GM08714 (cell line): ENCODE data around the gene COL7A1.

Source experiments
- H3K4me3 ChIP-seq: fragments of 200-500 bp; sonication (Bioruptor generic); 2 replicates; pipeline ENCODE4 v1.5.1; 2014; ENCODE audit warnings: mild to moderate bottlenecking, low read length, inconsistent platforms
- ZNF274 ChIP-seq: IDR thresholded peaks from 2 replicates; pipeline ENCODE4 v1.6.1; 2012; ENCODE audit warnings: mild to moderate bottlenecking, low read depth, low read length

COL7A1 gene

DNA sequence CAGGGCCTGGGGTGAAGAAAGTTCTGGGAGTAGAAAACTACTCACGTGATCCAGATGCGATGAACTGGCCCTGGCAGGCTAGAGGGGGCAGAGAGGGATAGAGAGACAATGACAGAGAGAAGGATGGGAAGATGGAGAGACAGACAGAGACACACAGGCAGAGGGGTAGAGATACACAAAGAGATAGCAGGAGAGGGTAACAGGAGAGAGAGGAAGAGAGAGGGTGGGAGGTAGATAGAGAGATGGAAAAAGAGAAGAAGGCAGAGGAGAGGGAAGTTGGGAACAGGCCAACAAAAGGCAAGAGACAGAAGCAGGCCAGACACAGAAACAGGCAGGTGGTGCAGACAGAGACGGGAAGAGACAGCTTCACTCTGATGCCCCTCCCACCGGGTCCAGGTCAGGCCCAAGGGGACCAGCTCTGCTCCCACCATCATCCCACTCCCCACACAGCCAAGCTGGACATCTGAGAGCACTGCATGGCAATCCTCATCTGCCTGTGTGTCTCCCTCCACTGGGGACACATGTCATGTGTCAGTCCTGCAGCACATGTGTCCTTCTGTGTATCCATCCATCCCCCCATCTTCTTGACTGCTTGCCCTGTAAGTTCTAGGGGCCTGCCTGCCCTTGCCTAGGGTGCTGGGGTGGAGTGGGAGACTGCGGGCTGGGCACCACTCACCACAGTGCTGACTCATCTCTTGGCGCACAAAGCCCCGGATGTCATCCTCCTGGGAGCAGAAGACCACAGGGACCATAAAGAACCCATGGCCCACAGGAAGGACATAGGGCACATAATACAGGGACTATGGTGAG is 29.3 kb downstream of the COL7A1 start:
- H3K4me3 ChIP-seq: no peak overlapping the region
- TF ChIP-seq ZNF274: no peak

GRCh38 chr3:48565186-48565585 is 29.9 kb downstream of the COL7A1 start:
- no peak overlapping the region for H3K4me3 ChIP-seq
- no peak for TF ChIP-seq ZNF274

- H3K4me3 ChIP-seq: no peak overlapping the region
- no peak for TF ChIP-seq ZNF274
These were observed 30.5 kb downstream of the COL7A1 start for GRCh38 chr3:48564667-48565066.

DNA sequence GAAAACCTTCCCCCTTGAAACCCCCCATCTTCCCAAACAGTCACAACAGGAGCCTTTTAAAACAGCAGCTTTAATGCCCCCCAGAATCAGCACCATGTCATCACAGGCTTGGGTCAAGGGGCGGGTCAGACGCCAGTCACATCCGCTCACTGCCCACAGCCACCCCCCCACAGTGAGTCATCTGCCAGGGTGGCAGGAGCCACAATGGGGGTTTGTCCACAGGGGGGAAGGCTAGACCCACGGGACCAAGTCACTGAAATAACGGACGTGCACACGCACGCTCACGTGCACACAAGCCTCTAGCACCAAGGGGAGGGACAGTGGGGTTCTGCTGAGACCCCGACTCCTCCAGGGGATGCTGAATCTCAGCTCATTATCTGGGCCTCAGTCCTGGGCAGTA is 31.1 kb downstream of the COL7A1 start:
- no peak for TF ChIP-seq ZNF274
- H3K4me3 ChIP-seq: no peak overlapping the region

DNA sequence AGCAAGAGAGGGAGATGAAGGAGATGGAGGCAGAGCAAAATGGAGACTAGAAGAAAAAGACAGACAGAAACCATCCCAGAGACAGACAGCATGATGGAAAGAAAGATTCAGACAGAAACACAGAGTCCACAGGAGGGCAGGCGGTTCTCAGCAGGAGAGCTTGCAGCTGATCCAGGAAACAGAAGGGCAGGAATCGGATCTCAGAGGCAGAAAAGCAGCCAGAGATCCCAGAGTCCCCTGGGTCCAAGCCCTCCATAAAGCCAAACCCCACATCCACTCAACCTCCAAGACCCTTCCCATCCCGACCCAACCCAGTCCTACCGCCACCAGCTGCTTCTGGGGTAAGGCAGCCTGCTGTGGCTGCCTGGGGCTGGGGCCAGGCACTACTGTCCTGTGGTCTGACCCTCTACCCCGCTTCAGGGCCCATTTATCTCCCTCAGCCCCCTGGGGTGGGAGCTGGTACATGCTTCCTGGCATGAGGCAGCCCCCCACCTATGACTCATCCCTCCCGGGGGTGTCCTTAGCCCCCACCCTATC is 31.7 kb downstream of the COL7A1 start, which contains the start of gene UCN2:
Gene UCN2 (minus strand): TSS at position 400 of the 537 bp plus-strand sequence. CDS start 657 bp downstream, outside the sequence.
- TF ChIP-seq ZNF274: no peak
- H3K4me3 ChIP-seq: no peak within 1 kb of the TSS

DNA sequence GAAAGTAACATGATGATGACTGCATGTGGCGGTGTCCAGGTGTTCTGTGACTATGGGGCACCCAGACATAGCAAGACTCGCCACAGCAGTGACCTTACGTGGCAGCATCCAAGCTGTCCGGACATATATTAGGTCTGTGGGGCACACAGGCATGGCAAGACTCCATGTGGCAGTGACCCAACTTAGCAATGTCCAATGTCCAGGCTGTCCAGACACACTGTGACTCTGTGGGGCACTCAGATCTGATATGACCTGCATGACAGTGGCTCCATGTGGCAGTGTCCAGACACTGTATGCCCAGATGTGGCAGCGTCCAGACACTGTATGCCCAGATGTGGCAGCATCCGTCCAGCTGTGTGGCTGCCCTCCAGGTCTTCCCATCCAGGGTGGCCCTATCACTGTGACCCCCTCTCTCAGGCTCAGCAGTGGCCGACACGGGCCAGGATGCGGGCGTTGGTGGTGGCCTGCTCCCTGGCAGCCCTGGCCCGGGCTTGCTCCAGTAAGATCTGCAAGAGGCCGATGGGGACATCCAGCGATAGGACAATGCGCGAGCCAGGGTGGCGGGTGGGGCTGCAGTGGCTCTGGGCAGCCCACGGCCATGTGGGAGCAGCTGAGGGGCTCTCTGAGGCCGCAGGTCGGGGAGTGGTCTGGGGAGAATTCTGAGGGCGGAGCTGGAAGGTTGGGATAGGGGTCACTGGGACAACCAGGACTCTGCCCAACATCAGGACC is 32.6 kb downstream of the COL7A1 start:
- no peak overlapping the region for H3K4me3 ChIP-seq
- TF ChIP-seq ZNF274: no peak

DNA sequence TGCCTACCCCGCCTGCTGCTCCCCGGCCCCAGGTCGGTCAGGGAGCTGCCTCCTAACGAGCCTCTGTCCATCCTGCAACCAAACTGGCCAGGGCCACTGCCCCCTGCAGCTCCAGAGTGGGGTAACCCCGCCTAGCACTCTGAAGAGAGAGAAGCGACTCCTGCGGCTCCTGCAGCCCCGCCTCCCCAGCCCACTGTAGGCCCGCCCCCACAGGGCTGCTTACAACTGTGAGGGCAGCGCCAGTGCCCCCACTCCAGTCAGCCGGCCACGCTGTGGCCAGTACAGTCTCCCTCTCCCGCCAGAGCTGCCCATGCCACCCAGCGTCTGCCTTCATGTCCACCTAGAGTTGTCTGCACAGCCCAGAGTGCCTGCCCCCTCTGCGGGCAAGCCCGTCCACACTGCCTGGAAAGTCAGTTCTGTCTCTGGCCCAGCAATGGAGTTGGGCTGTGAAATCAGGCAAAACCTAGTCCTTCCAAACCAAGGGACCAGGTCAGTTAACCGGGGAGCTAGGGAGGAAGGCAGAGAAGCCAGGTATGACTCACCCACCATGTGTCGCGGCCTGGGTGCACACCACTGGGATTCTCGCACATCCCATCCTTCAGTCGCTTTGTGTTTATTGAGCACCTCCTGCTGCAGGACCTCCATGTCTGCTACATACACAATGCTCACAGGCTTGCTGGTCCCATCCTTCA is 33.9 kb downstream of the COL7A1 start:
- TF ChIP-seq ZNF274: no peak
- no peak overlapping the region for H3K4me3 ChIP-seq

DNA sequence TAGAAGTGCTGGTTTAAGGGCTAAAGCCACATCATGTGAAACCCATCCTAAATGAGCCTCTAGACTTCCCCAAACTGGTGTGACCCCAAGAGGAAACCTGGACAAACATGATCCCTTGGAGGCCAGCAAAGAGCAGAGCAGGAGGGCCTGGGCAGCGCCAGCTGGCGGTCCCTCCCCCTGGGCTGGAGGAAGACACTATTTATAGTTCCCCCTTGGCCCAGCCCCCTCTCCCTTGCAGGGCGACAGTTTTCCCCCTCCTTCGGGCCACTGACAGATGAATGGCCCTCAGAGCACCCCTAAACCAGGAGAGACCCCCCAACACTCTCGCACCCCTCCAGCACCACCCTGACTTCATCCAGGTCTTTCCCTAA is 34.5 kb downstream of the COL7A1 start:
- no peak overlapping the region for H3K4me3 ChIP-seq
- TF ChIP-seq ZNF274: no peak

GRCh38 chr3:48558493-48559134 is 36.5 kb downstream of the COL7A1 start:
- no peak overlapping the region for H3K4me3 ChIP-seq
- no peak for TF ChIP-seq ZNF274

DNA sequence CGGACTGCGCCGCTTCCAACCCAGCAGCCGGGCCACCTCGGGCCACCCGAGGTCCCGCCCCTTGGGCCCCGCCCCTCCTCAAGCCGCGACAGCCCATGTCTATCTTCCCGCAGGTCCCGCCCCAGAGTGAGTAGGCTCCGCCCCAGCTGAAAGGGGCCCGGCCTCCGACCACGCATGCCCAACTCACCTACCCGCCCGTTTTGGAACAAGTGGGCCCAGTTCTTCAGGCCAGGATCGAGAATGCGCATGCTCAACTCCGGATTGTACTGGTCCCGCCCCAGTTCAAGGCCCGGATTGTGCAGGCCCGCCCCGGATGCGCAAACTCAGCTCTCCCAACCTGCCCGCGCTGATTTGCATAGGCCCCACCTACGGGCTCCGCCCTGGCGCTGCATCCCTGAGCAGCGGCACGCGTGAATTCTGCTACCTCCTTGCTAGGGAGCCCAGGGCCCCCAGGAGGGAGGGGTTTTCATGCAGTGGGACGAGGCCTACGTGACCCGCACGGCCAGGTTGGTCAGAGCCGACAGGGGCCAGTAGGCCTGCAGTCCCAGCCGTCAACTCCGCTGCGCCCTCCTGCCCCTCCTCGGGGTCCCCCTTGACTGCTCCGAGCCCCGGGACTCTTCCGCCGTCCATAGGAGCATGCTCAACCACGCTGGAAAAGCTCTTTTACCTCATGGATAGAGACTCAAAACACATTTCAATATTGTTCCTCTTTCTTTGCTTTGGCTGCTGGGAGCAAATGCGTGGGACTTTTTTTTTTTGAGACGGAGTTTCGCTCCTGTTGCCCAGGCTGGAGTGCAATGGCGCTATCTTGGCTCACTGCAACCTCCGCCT is 38.1 kb downstream of the COL7A1 start, which contains the start of gene PFKFB4:
Gene PFKFB4 (minus strand): TSS at position 8 of the 831 bp plus-strand sequence. CDS start 26 bp downstream, outside the sequence.
- TF ChIP-seq ZNF274: no peak
- H3K4me3 ChIP-seq: peak within 1 kb of the TSS; percentile 61; the same call in 1 of the 2 replicates

GRCh38 chr3:48555949-48556795 is 39.0 kb downstream of the COL7A1 start:
- H3K4me3 ChIP-seq: peak overlapping the region; percentile 61; the same call in 1 of the 2 replicates
- TF ChIP-seq ZNF274: no peak

GRCh38 chr3:48555231-48555948 is 39.7 kb downstream of the COL7A1 start:
- no peak for TF ChIP-seq ZNF274
- no peak overlapping the region for H3K4me3 ChIP-seq
